ENCODE measurements around the gene HSPBAP1.

GRCh38 chr3:122825460-122825859 lies 31.8 kb upstream of the HSPBAP1 start:
- TF ChIP-seq CTCF (IDR thresholded peaks at IDR 0.05) (no peak), POLR2A (IDR thresholded peaks at IDR 0.05) (no peak)
